ENCODE results near the gene AIG1.

AIG1 gene

DNA sequence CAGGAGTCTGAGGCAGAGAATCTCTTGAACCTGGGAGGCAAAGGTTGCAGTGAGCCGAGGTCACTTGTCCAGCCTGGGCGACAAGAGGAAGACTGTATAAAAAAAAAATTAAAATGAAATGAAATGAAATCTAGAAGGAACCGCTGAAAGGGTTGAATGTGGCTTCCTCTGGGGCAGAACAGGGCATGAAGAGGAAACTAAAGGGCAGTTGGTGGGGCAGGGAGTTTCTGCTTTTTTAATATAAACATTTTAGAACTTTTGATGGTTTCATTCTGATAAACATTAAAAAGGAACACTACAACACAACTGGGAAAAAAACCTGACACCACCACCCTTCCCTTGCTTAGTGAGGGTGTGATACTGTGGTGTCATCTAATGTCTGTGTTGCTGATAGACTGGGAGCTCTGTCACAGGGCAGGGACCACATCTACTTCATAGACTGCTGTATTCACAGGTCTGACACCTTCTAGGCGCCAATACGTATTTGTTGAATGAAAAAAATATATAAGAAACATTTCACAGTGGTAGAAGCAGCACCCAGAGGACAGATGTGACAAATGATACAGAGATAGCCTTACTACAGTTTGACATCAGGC, 260.9 kb downstream of the AIG1 start:
- no peaks in the 10 kb centered on the region for H3K36me3 ChIP-seq (ENCODE audit: insufficient read depth, low read length)
- no peak overlapping the region for H3K9ac ChIP-seq (ENCODE audit: low read length)
- no peaks in the 10 kb centered on the region for H3K27me3 ChIP-seq (ENCODE audit: control insufficient read depth in 1 of 2, insufficient read depth in 2 of 2, low read length in 2 of 2)
- no peak overlapping the region for H3K4me3 ChIP-seq (ENCODE audit: low read depth in 1 of 2, low read length in 2 of 2)
- H3K9me3 ChIP-seq (ENCODE audit: low read length) = no peaks in the 10 kb centered on the region
- H3K4me1 ChIP-seq (ENCODE audit: insufficient read depth, low read length) = no peaks in the 10 kb centered on the region
- no peak overlapping the region for H3K27ac ChIP-seq (ENCODE audit: low read depth, low read length)

GRCh38 chr6:143322386-143322785, 261.7 kb downstream of the AIG1 start:
- H3K36me3 ChIP-seq (ENCODE audit: insufficient read depth, low read length) = no peaks in the 10 kb centered on the region
- no peak overlapping the region for H3K9ac ChIP-seq (ENCODE audit: low read length)
- H3K4me1 ChIP-seq (ENCODE audit: insufficient read depth, low read length) = no peaks in the 10 kb centered on the region
- no peak overlapping the region for H3K27ac ChIP-seq (ENCODE audit: low read depth, low read length)
- no peaks in the 10 kb centered on the region for H3K9me3 ChIP-seq (ENCODE audit: low read length)
- no peak overlapping the region for H3K4me3 ChIP-seq (ENCODE audit: low read depth in 1 of 2, low read length in 2 of 2)
- H3K27me3 ChIP-seq (ENCODE audit: control insufficient read depth in 1 of 2, insufficient read depth in 2 of 2, low read length in 2 of 2) = no peaks in the 10 kb centered on the region

DNA sequence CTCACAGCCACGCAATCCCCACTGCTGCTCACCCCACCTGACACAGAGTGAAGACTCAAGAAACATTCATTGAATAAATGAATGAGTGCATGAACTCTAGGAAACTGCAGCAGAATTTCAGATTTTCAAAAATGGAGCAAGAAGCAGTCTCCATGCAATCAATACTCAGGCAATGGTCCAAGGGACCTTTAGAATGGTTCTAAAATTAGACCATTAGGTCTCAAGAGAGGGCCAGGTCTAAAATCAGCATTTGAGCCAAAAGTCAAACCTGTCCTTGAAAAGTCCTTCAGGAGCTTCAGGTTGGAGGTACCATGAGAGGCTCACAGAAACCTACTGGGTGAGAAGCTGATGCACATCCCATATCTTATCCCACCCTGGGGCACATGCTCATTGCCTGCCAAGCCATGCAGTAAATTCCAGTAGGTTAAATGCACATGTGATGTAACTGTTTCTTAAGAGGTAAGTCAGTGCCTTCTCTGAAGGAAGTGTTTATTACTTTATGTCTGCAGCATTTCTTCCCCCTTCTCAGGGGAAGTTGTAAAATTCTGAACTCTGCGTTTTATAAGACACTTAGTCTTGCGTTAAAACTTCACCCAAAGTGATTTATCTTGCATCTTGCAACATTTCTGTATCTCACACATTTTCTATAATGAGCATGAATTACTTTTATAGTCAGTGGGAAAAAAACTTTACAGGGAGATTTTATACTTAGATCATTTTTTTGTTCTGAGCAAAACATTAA, 263.2 kb downstream of the AIG1 start:
- Histone ChIP-seq H3K27ac (ENCODE audit: low read depth, low read length) (no peak overlapping the region), H3K4me3 (ENCODE audit: low read depth in 1 of 2, low read length in 2 of 2) (no peak overlapping the region), H3K36me3 (ENCODE audit: insufficient read depth, low read length) (no peaks in the 10 kb centered on the region), H3K4me1 (ENCODE audit: insufficient read depth, low read length) (no peaks in the 10 kb centered on the region), H3K27me3 (ENCODE audit: control insufficient read depth in 1 of 2, insufficient read depth in 2 of 2, low read length in 2 of 2) (no peaks in the 10 kb centered on the region), H3K9ac (ENCODE audit: low read length) (no peak overlapping the region), H3K9me3 (ENCODE audit: low read length) (no peaks in the 10 kb centered on the region)

DNA sequence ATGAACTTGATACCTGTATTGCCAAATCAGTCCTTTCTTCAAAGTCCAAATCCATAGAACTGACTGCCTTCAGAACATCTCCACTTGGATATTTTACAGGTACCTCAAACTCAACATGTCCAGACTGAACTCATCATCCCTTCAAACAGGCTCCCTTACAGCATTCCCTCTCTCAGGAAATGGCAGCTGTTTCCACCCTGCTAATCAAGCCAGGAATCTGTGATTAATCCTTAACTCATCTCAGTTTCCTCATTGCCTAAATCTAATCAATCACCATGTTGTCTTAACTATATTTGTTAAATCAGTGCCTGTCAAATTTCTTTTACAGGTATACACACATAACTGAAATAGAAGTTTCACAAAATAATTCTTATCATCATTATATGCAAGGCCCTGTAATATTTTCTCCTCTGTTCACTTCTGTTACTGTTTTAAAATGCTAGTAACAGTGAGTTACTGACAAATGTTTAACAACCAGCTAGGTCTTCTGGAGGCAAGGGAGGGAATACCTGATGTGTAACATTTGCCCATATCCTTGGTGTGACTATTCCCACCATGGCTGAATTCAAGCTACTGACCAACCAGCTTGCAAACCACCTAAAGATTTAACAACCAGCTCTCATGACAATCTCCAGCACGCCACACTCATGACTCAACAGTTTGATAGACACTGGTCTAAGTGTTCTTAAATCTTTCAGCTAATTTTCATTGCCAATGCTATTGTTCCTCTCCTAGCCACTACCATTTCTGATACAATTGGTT, 264.9 kb downstream of the AIG1 start:
- no peak overlapping the region for H3K4me3 ChIP-seq (ENCODE audit: low read depth in 1 of 2, low read length in 2 of 2)

GRCh38 chr6:143328876-143329275, 268.2 kb downstream of the AIG1 start:
- Histone ChIP-seq H3K27ac (ENCODE audit: low read depth, low read length) (no peak overlapping the region), H3K9ac (ENCODE audit: low read length) (no peak overlapping the region), H3K36me3 (ENCODE audit: insufficient read depth, low read length) (no peaks in the 10 kb centered on the region), H3K4me3 (ENCODE audit: low read depth in 1 of 2, low read length in 2 of 2) (no peak overlapping the region), H3K27me3 (ENCODE audit: control insufficient read depth in 1 of 2, insufficient read depth in 2 of 2, low read length in 2 of 2) (no peaks in the 10 kb centered on the region), H3K4me1 (ENCODE audit: insufficient read depth, low read length) (no peaks in the 10 kb centered on the region), H3K9me3 (ENCODE audit: low read length) (no peaks in the 10 kb centered on the region)

More for the DNA sequence above, 264.9 kb downstream of the AIG1 start:
- H3K27me3 ChIP-seq (ENCODE audit: control insufficient read depth in 1 of 2, insufficient read depth in 2 of 2, low read length in 2 of 2) = no peaks in the 10 kb centered on the region
- no peaks in the 10 kb centered on the region for H3K36me3 ChIP-seq (ENCODE audit: insufficient read depth, low read length)
- H3K4me1 ChIP-seq (ENCODE audit: insufficient read depth, low read length) = no peaks in the 10 kb centered on the region
- H3K9ac ChIP-seq (ENCODE audit: low read length) = no peak overlapping the region
- H3K9me3 ChIP-seq (ENCODE audit: low read length) = no peaks in the 10 kb centered on the region
- no peak overlapping the region for H3K27ac ChIP-seq (ENCODE audit: low read depth, low read length)

- Histone ChIP-seq H3K27me3 (ENCODE audit: control insufficient read depth in 1 of 2, insufficient read depth in 2 of 2, low read length in 2 of 2) (no peaks in the 10 kb centered on the region), H3K36me3 (ENCODE audit: insufficient read depth, low read length) (no peaks in the 10 kb centered on the region), H3K4me1 (ENCODE audit: insufficient read depth, low read length) (no peaks in the 10 kb centered on the region), H3K9me3 (ENCODE audit: low read length) (no peaks in the 10 kb centered on the region), H3K9ac (ENCODE audit: low read length) (no peak overlapping the region), H3K27ac (ENCODE audit: low read depth, low read length) (no peak overlapping the region), H3K4me3 (ENCODE audit: low read depth in 1 of 2, low read length in 2 of 2) (no peak overlapping the region)
Measured at GRCh38 chr6:143329323-143329722, 268.6 kb downstream of the AIG1 start.

DNA sequence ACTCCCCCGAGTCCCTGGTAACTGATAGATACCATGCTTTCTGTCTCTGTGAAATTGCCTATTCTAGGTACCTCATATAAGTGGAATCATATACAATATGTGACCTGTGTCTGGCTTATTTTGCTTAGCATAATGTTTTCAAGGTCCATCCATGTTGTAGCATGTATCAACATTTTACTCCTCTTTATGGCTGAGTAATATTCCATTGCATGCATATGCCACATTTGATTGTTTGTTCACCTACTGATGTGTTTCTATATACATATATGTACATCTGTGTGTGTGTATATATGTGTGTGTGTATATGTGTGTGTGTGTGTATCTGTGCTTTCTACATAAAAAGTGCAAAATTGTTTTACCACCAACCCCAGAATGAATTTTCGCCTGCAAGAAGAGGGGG, 270.7 kb downstream of the AIG1 start:
- Histone ChIP-seq H3K36me3 (ENCODE audit: insufficient read depth, low read length) (no peaks in the 10 kb centered on the region), H3K9ac (ENCODE audit: low read length) (no peak overlapping the region), H3K4me3 (ENCODE audit: low read depth in 1 of 2, low read length in 2 of 2) (no peak overlapping the region), H3K9me3 (ENCODE audit: low read length) (no peaks in the 10 kb centered on the region), H3K27me3 (ENCODE audit: control insufficient read depth in 1 of 2, insufficient read depth in 2 of 2, low read length in 2 of 2) (no peaks in the 10 kb centered on the region), H3K4me1 (ENCODE audit: insufficient read depth, low read length) (no peaks in the 10 kb centered on the region), H3K27ac (ENCODE audit: low read depth, low read length) (no peak overlapping the region)

DNA sequence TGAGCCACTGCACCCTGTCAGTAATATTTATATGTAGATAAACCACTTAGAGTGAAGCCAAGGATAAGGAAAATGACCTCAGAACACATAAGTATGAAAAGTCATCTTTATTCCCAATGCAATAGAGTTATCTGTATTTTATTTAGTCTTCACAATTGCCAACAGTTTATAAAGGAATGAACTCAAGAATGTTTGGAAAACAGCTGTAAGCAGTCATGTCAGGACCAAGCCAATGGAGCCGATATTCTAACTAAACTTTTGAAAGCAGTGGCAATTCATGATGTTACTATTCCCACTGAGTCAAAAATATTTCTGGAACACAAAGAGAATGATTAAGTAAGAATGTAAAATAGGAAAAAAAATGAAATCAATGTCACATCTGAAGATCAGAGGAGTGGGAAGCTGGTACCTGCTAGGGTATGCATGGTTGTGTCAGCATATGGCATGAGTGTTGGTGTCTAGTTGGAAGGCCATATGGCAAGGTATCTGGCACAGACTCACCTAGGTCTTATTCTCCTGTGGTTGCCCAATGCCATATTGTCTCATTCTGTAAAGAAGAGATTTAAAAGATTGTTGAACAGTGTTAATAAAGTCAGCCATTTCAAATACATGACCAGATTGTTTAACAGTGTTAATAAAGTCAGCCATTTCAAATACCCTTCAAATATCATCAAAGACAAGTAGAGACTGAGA, 271.6 kb downstream of the AIG1 start:
- Histone ChIP-seq H3K4me3 (ENCODE audit: low read depth in 1 of 2, low read length in 2 of 2) (no peak overlapping the region), H3K36me3 (ENCODE audit: insufficient read depth, low read length) (no peaks in the 10 kb centered on the region), H3K27ac (ENCODE audit: low read depth, low read length) (no peak overlapping the region), H3K4me1 (ENCODE audit: insufficient read depth, low read length) (no peaks in the 10 kb centered on the region), H3K27me3 (ENCODE audit: control insufficient read depth in 1 of 2, insufficient read depth in 2 of 2, low read length in 2 of 2) (no peaks in the 10 kb centered on the region), H3K9me3 (ENCODE audit: low read length) (no peaks in the 10 kb centered on the region), H3K9ac (ENCODE audit: low read length) (no peak overlapping the region)

- no peak overlapping the region for H3K9ac ChIP-seq (ENCODE audit: low read length)
Measured at GRCh38 chr6:143333081-143333480, 272.4 kb downstream of the AIG1 start.

DNA sequence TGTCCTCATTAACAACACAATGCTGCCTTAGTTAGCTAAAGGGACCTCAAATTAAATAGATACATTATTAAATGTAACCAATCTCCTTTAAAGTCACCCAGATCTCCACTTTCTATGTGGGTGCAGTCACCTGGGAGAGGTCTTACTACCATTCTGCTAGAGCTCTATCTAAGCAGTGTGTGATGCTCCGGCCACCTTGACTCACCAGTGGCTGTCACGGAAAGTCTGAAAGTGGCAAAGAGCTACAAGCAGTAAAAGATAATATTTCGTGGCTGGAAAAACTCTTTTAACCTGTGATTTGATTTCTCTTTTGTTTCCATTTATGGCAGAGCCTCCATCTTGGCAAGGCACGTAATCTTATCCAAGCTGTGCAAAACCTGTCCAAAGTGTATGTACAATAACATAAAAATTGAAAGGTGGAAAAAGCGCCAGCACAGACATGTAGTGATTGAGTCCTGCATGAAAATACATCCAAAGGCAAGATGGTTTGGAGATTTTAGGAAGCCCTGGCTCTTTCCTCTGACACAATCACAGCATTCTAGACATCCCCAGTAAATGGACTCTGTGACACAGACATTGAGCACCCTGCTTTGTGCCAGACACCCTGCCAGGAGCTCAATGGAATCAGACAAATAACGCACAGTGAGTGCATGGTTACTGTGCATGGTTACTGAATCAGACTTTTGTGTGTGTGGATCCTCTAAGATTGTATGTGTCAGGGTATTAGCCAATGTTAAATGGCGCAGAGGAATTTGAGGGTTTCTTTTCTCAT, 273.2 kb downstream of the AIG1 start:
- Histone ChIP-seq H3K4me3 (ENCODE audit: low read depth in 1 of 2, low read length in 2 of 2) (no peak overlapping the region), H3K27ac (ENCODE audit: low read depth, low read length) (no peak overlapping the region), H3K9me3 (ENCODE audit: low read length) (no peaks in the 10 kb centered on the region), H3K9ac (ENCODE audit: low read length) (no peak overlapping the region), H3K4me1 (ENCODE audit: insufficient read depth, low read length) (no peaks in the 10 kb centered on the region), H3K36me3 (ENCODE audit: insufficient read depth, low read length) (no peaks in the 10 kb centered on the region), H3K27me3 (ENCODE audit: control insufficient read depth in 1 of 2, insufficient read depth in 2 of 2, low read length in 2 of 2) (no peaks in the 10 kb centered on the region)

More at GRCh38 chr6:143333081-143333480, 272.4 kb downstream of the AIG1 start:
- Histone ChIP-seq H3K4me3 (ENCODE audit: low read depth in 1 of 2, low read length in 2 of 2) (no peak overlapping the region), H3K27me3 (ENCODE audit: control insufficient read depth in 1 of 2, insufficient read depth in 2 of 2, low read length in 2 of 2) (no peaks in the 10 kb centered on the region), H3K27ac (ENCODE audit: low read depth, low read length) (no peak overlapping the region), H3K36me3 (ENCODE audit: insufficient read depth, low read length) (no peaks in the 10 kb centered on the region), H3K4me1 (ENCODE audit: insufficient read depth, low read length) (no peaks in the 10 kb centered on the region), H3K9me3 (ENCODE audit: low read length) (no peaks in the 10 kb centered on the region)

- H3K9ac ChIP-seq (ENCODE audit: low read length) = no peak overlapping the region
- no peaks in the 10 kb centered on the region for H3K4me1 ChIP-seq (ENCODE audit: insufficient read depth, low read length)
- no peaks in the 10 kb centered on the region for H3K36me3 ChIP-seq (ENCODE audit: insufficient read depth, low read length)
- H3K9me3 ChIP-seq (ENCODE audit: low read length) = no peaks in the 10 kb centered on the region
- no peak overlapping the region for H3K27ac ChIP-seq (ENCODE audit: low read depth, low read length)
- H3K4me3 ChIP-seq (ENCODE audit: low read depth in 1 of 2, low read length in 2 of 2) = no peak overlapping the region
- no peaks in the 10 kb centered on the region for H3K27me3 ChIP-seq (ENCODE audit: control insufficient read depth in 1 of 2, insufficient read depth in 2 of 2, low read length in 2 of 2)
Measured at GRCh38 chr6:143335865-143336264, 275.2 kb downstream of the AIG1 start.
